Measurements from ENCODE around the gene CUL4A.

DNA sequence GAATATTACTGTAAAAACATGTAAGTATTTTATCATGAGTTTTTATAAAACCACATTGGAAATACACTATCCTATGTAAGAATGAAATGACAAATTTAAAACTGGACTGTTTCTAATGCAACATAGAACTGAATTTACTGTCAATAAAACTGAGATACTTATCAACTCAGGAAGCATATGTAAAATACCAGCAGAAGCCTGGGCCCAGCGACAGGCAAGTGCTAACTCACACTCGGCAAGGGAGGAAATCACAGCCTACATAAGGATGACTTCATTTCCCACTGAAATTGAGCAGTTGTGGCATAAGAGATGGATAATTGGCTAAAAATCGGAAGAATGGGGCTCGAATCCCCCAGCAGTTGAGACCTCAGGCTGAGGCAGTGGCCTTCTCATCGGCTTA, 38.9 kb upstream of the CUL4A start:
- TF ChIP-seq, protein P1, sequence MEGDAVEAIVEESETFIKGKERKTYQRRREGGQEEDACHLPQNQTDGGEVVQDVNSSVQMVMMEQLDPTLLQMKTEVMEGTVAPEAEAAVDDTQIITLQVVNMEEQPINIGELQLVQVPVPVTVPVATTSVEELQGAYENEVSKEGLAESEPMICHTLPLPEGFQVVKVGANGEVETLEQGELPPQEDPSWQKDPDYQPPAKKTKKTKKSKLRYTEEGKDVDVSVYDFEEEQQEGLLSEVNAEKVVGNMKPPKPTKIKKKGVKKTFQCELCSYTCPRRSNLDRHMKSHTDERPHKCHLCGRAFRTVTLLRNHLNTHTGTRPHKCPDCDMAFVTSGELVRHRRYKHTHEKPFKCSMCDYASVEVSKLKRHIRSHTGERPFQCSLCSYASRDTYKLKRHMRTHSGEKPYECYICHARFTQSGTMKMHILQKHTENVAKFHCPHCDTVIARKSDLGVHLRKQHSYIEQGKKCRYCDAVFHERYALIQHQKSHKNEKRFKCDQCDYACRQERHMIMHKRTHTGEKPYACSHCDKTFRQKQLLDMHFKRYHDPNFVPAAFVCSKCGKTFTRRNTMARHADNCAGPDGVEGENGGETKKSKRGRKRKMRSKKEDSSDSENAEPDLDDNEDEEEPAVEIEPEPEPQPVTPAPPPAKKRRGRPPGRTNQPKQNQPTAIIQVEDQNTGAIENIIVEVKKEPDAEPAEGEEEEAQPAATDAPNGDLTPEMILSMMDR (IDR thresholded peaks at IDR 0.05): no peak
- no peak for TF ChIP-seq POLR2A (IDR thresholded peaks at IDR 0.05)
